A549 (cell line): ENCODE measurements around the gene TENM3. TPM values are rescaled to one million over a fixed set of nuclear protein-coding genes. Genes with fewer than 3 reads are reported as not detected.

Experiments
- ATAC-seq, 2 experiments: fragments of 200-7000 bp in 1 of 2; fragments of >200 bp in 1 of 2; cut with Nextera tagmentation in 1 of 2; cut with Tn5 transposase in 1 of 2; 3 replicates each; pipeline versions ENCODE4 v1.8.0 to v1.9.1; 2018 to 2020; ENCODE audit warnings: mild to moderate bottlenecking in 1 of 2, moderate library complexity in 1 of 2
- CTCF ChIA-PET: fragments of 300-600 bp; sonication (Branson Sonifier 250); formaldehyde crosslinking; extraction: SDS; loops from one replicate; lab custom pipeline; 2021; ENCODE audit warnings: antibody characterized with exemption, inconsistent platforms; lab: Yijun Ruan, JAX
- POLR2A ChIA-PET: fragments of 350-600 bp; formaldehyde crosslinking; extraction: SDS; loops from one replicate; lab custom pipeline; 2021; ENCODE audit warnings: antibody characterized with exemption, inconsistent platforms; lab: Yijun Ruan, JAX
- DNase-seq, 2 experiments: peaks; one replicate each; pipeline versions ENCODE4 v3.0.0 to v3.0.0-alpha.2; 2011 to 2016; ENCODE audit warnings: low read depth in 1 of 2, low spot score in 1 of 2
- FAIRE-seq: peaks from 2 replicates; lab custom pipeline; 2011; peaks lifted over from hg19 to GRCh38; lab: Jason Lieb, UNC
- H3K27ac ChIP-seq, 2 experiments: fragments of >200 bp; sonication (Bioruptor Twin); formaldehyde crosslinking; 3 replicates each; pipeline ENCODE4 v1.5.1; 2016 to 2017
- H3K4me1 ChIP-seq: fragments of >200 bp; sonication (Bioruptor Twin); formaldehyde crosslinking; 3 replicates; pipeline ENCODE4 v1.6.1; 2016
- H3K4me2 ChIP-seq: fragments of >200 bp; sonication (Bioruptor Twin); formaldehyde crosslinking; 3 replicates; pipeline ENCODE4 v1.6.1; 2016
- H3K4me3 ChIP-seq: fragments of >200 bp; sonication (Bioruptor Twin); formaldehyde crosslinking; 3 replicates; pipeline ENCODE4 v1.5.1; 2016
- H3K9me3 ChIP-seq: fragments of >200 bp; sonication (Bioruptor Twin); formaldehyde crosslinking; 3 replicates; pipeline ENCODE4 v1.6.1; 2016
- ATOH8 ChIP-seq: fragments of 250-450 bp; sonication (Bioruptor Pico); IDR thresholded peaks from 2 replicates; pipeline ENCODE4 v1.5.0; 2020; ENCODE audit warnings: low read depth, mild to moderate bottlenecking, moderate library complexity
- BHLHE40 ChIP-seq: IDR thresholded peaks from 2 replicates; pipeline ENCODE4 v1.6.1; 2012; ENCODE audit warnings: low read depth, low read length, inconsistent platforms
- CBX8 ChIP-seq: fragments of 200-600 bp; sonication (generic); IDR thresholded peaks from 2 replicates; pipeline ENCODE4 v1.6.1; 2016
- CHD2 ChIP-seq: fragments of 150-350 bp; IDR thresholded peaks from 2 replicates; pipeline ENCODE4 v1.6.1; 2014; ENCODE audit warnings: low read length; ENCODE audit not compliant: partially characterized antibody
- CHD4 ChIP-seq: fragments of 200-600 bp; sonication (generic); IDR thresholded peaks from 2 replicates; pipeline ENCODE4 v1.6.1; 2016; ENCODE audit warnings: antibody characterized with exemption, mild to moderate bottlenecking, borderline replicate concordance
- CTCF ChIP-seq: fragments of >200 bp; sonication (Bioruptor Twin); formaldehyde crosslinking; IDR thresholded peaks from 3 replicates; pipeline ENCODE4 v1.5.1; 2016
- EHMT2 ChIP-seq: fragments of 200-600 bp; sonication (generic); IDR thresholded peaks from 2 replicates; pipeline ENCODE4 v1.6.1; 2016; ENCODE audit warnings: antibody characterized with exemption, low read depth, mild to moderate bottlenecking, moderate library complexity
- ELK1 ChIP-seq: fragments of 150-350 bp; IDR thresholded peaks from 2 replicates; pipeline ENCODE4 v1.6.1; 2014; ENCODE audit warnings: low read depth, mild to moderate bottlenecking, low read length
- EP300 ChIP-seq, 2 experiments: fragments of >200 bp; sonication (Bioruptor Twin); formaldehyde crosslinking; IDR thresholded peaks; 2 replicates in 1 of 2; 3 replicates in 1 of 2; pipeline ENCODE4 v1.6.1; 2016 to 2017
- FOSL2 ChIP-seq, 2 experiments: fragments of 450-650 bp in 1 of 2; fragments of >200 bp in 1 of 2; sonication (Bioruptor Twin) in 1 of 2; formaldehyde crosslinking; IDR thresholded peaks; 2 replicates each; pipeline versions ENCODE4 v1.5.0 to v1.6.1; 2016 to 2020; ENCODE audit warnings: mild to moderate bottlenecking in 1 of 2, moderate library complexity in 1 of 2
- FOXS1 ChIP-seq: fragments of 250-450 bp; sonication (Bioruptor Pico); IDR thresholded peaks from 2 replicates; pipeline ENCODE4 v1.5.0; 2020; ENCODE audit warnings: mild to moderate bottlenecking, moderate library complexity
- HDAC2 ChIP-seq: fragments of 200-600 bp; sonication (generic); IDR thresholded peaks from 2 replicates; pipeline ENCODE4 v1.6.1; 2016
- HOXA7 ChIP-seq: fragments of 250-450 bp; sonication (Bioruptor Pico); IDR thresholded peaks from 2 replicates; pipeline ENCODE4 v1.5.0; 2020; ENCODE audit warnings: mild to moderate bottlenecking, moderate library complexity
- HOXB13 ChIP-seq: fragments of 250-450 bp; sonication (Bioruptor Pico); IDR thresholded peaks from 2 replicates; pipeline ENCODE4 v1.5.0; 2020; ENCODE audit warnings: low read depth, mild to moderate bottlenecking, moderate library complexity
- JUNB ChIP-seq: fragments of >200 bp; sonication (Bioruptor Twin); formaldehyde crosslinking; IDR thresholded peaks from 2 replicates; pipeline ENCODE4 v1.6.1; 2016
- MAX ChIP-seq: IDR thresholded peaks from 2 replicates; pipeline ENCODE4 v1.6.1; 2012
- MAZ ChIP-seq: fragments of 150-350 bp; IDR thresholded peaks from 2 replicates; pipeline ENCODE4 v1.6.1; 2014; ENCODE audit warnings: antibody characterized with exemption, low read depth, low read length, borderline replicate concordance
- MYC ChIP-seq: IDR thresholded peaks from 2 replicates; pipeline ENCODE4 v1.6.1; 2012; ENCODE audit warnings: mild to moderate bottlenecking, inconsistent platforms, low read length, improper control_type of control experiment, borderline replicate concordance
- NPAS2 ChIP-seq: fragments of 250-450 bp; sonication (Bioruptor Pico); IDR thresholded peaks from 2 replicates; pipeline ENCODE4 v1.8.0; 2022; ENCODE audit warnings: mild to moderate bottlenecking, moderate library complexity, borderline replicate concordance
- PBX3 ChIP-seq: IDR thresholded peaks from 2 replicates; pipeline ENCODE4 v1.6.1; 2012
- POLR2A ChIP-seq: IDR thresholded peaks from 2 replicates; pipeline ENCODE4 v1.6.1; 2012; ENCODE audit warnings: mild to moderate bottlenecking, low read length
- RARB ChIP-seq: fragments of 250-450 bp; sonication (Bioruptor Pico); IDR thresholded peaks from 2 replicates; pipeline ENCODE4 v1.8.0; 2021; ENCODE audit warnings: mild to moderate bottlenecking, moderate library complexity
- RFX5 ChIP-seq: fragments of 450-650 bp; IDR thresholded peaks from 2 replicates; pipeline ENCODE4 v1.7.1; 2014; ENCODE audit warnings: antibody characterized with exemption, mild to moderate bottlenecking, moderate library complexity
- TP53 ChIP-seq: fragments of 250-450 bp; sonication (Bioruptor Pico); IDR thresholded peaks from 2 replicates; pipeline ENCODE4 v1.5.0; 2021; ENCODE audit warnings: mild to moderate bottlenecking, moderate library complexity
- ZFP36 ChIP-seq: fragments of 450-650 bp; IDR thresholded peaks from 2 replicates; pipeline ENCODE4 v1.6.1; 2014; ENCODE audit warnings: borderline replicate concordance; ENCODE audit not compliant: partially characterized antibody
- ZSCAN20 ChIP-seq: fragments of 250-450 bp; sonication (Bioruptor Pico); IDR thresholded peaks from 2 replicates; pipeline ENCODE4 v1.8.0; 2022; ENCODE audit warnings: mild to moderate bottlenecking, moderate library complexity
- WGBS: methylation state at CpG from one replicate; pipeline ENCODE4 v1.1.6; 2017; ENCODE audit errors: missing lambda C conversion rate; 5-methylcytosine and 5-hydroxymethylcytosine counted together
- polyA plus RNA-seq, 4 experiments: library from polyadenylated mRNA; depleted of rRNA in 3 of 4; stranded (reverse); fragments of >200 nt; fragmentation: RNase III in 1 of 4; extraction: RNeasy Plus Mini Kit Qiagen cat#74134 plus additional on column Dnase treatment in 1 of 4; gene quantifications; 2 replicates in 3 of 4; 3 replicates in 1 of 4; pipeline ENCODE4 v1.2.3, GENCODE V29; 2011 to 2017

The TENM3 gene
- polyA plus RNA-seq, 2 of the 4 experiments (the other 2 are of a cell fraction): 2.4 to 7.3 TPM

- CTCF ChIA-PET: no interaction called here
- no peak for FAIRE-seq
These were observed 594.6 kb downstream of the TENM3 start for GRCh38 chr4:182837831-182838230.

GRCh38 chr4:182838535-182838934 is 595.3 kb downstream of the TENM3 start:
- 73% methylated on average over 10 of the region's 10 CpGs for WGBS
- ATAC-seq (no peak), FAIRE-seq (no peak), DNase-seq (no peak)
- CTCF ChIA-PET: interaction anchor here (1.3 kb wide), 1 partner anchor 423 kb away, joined by 3 read pairs; no protein-coding TSS in a partner anchor
- no peak overlapping the region for H3K4me3 ChIP-seq
- POLR2A ChIA-PET: no interaction called here
- H3K9me3 ChIP-seq: no peaks in the 10 kb centered on the region
- no peaks in the 10 kb centered on the region for H3K4me1 ChIP-seq
- H3K27ac ChIP-seq: no peak overlapping the region
- TF ChIP-seq RFX5: no peak
- no peak overlapping the region for H3K4me2 ChIP-seq

More at GRCh38 chr4:182837831-182838230, 594.6 kb downstream of the TENM3 start:
- Histone ChIP-seq H3K4me1 (no peaks in the 10 kb centered on the region), H3K4me3 (no peak overlapping the region), H3K9me3 (no peaks in the 10 kb centered on the region), H3K4me2 (no peak overlapping the region), H3K27ac (no peak overlapping the region)
- ATAC-seq (no peak), DNase-seq (no peak)
- POLR2A ChIA-PET: no interaction called here
- 52% methylated on average over 12 of the region's 12 CpGs for WGBS
- TF ChIP-seq EP300 (IDR thresholded peaks at IDR 0.05) (no peak), ELK1 (no peak), EHMT2 (no peak), FOXS1 (CRISPR knock-in tag) (no peak), ZSCAN20 (CRISPR knock-in tag) (no peak), TP53 (CRISPR knock-in tag) (no peak), POLR2A (no peak), BHLHE40 (no peak), CHD4 (no peak), HDAC2 (no peak), NPAS2 (CRISPR knock-in tag) (no peak), MYC (no peak), CHD2 (no peak)

GRCh38 chr4:182839256-182839655 is 596.1 kb downstream of the TENM3 start:
- H3K4me2 ChIP-seq: no peak overlapping the region
- TF ChIP-seq FOSL2 (IDR thresholded peaks at IDR 0.05) (no peak), FOSL2 (CRISPR knock-in tag; IDR thresholded peaks at IDR 0.05) (no peak), ZFP36 (no peak), EHMT2 (no peak), CBX8 (no peak), MAX (no peak), RFX5 (no peak)
- no peaks in the 10 kb centered on the region for H3K9me3 ChIP-seq
- POLR2A ChIA-PET: no interaction called here
- ATAC-seq (no peak), DNase-seq (no peak), FAIRE-seq (no peak)
- H3K4me3 ChIP-seq: no peak overlapping the region
- CTCF ChIA-PET: interaction anchor here (1.3 kb wide), 1 partner anchor 422 kb away, joined by 3 read pairs; no protein-coding TSS in a partner anchor
- no peaks in the 10 kb centered on the region for H3K4me1 ChIP-seq
- WGBS: 92% methylated on average over 5 of the region's 9 CpGs
- no peak overlapping the region for H3K27ac ChIP-seq

- ATAC-seq: no peak
- WGBS: 45% methylated on average over 8 of the region's 10 CpGs
- CTCF ChIA-PET: no interaction called here
- DNase-seq: no peak
- no peak overlapping the region for H3K4me3 ChIP-seq
- no peaks in the 10 kb centered on the region for H3K4me1 ChIP-seq
- H3K27ac ChIP-seq: no peak overlapping the region
- no peak overlapping the region for H3K4me2 ChIP-seq
- TF ChIP-seq CTCF (no peak), JUNB (no peak), ATOH8 (CRISPR knock-in tag) (no peak), PBX3 (no peak), HOXB13 (CRISPR knock-in tag) (no peak), ZFP36 (no peak), RARB (no peak), MAZ (no peak), HOXA7 (CRISPR knock-in tag) (no peak), POLR2A (no peak), TP53 (CRISPR knock-in tag) (no peak)
- no peak for FAIRE-seq
- POLR2A ChIA-PET: no interaction called here
- no peaks in the 10 kb centered on the region for H3K9me3 ChIP-seq
These were observed 596.9 kb downstream of the TENM3 start for GRCh38 chr4:182840108-182840507.
